ENCODE measurements around the gene TMTC1.

GRCh38 chr12:29796823-29797263 lies 13.1 kb upstream of the TMTC1 start:
- TF ChIP-seq EZH2phosphoT487 (IDR thresholded peaks at IDR 0.05; ENCODE audit: low read depth) (no peak), CTCF (IDR thresholded peaks at IDR 0.05; ENCODE audit: low read depth, low read length) (no peak)

Data from OCI-LY3 (cell line).